Uterus (tissue), 2 donors: ENCODE measurements around the gene DHPS.

ENCODE experiments used
- CTCF ChIP-seq, 4 experiments: fragments of 200-600 bp in 2 of 4; fragments of 450-650 bp in 2 of 4; sonication (generic) in 2 of 4; IDR thresholded peaks; one replicate each; pipeline ENCODE4 v1.5.1; 2016 to 2019; ENCODE audit warnings: antibody characterized with exemption in 4 of 4, mild to moderate bottlenecking in 2 of 4, moderate library complexity in 1 of 4
- POLR2A ChIP-seq, 2 donors: fragments of 450-650 bp; IDR thresholded peaks; one replicate each; pipeline ENCODE4 v1.6.1; 2016; ENCODE audit warnings: antibody characterized with exemption in 2 of 2, mild to moderate bottlenecking in 1 of 2, moderate library complexity in 1 of 2

- no peak for TF ChIP-seq CTCF (IDR thresholded peaks at IDR 0.05)
- no peak for TF ChIP-seq POLR2A (IDR thresholded peaks at IDR 0.05)
Measured at GRCh38 chr19:12652219-12652618, 29.5 kb downstream of the DHPS start.
